GM21515 (cell line): Measurements from ENCODE around the gene TSHZ2.
"Not testable (repeated sequence)": the region's sequence is repeated elsewhere in the genome, so short reads cannot be mapped to it uniquely, and the experiment has no call there.

Source experiments
- ATAC-seq: cut with Tn5 transposase; IDR thresholded peaks from one replicate; pipeline ENCODE4 v1.9.1; 2021; ENCODE audit not compliant: unreplicated experiment

The TSHZ2 gene

GRCh38 chr20:53428588-53428987 lies 456.4 kb downstream of the TSHZ2 start:
- no peak for ATAC-seq

DNA sequence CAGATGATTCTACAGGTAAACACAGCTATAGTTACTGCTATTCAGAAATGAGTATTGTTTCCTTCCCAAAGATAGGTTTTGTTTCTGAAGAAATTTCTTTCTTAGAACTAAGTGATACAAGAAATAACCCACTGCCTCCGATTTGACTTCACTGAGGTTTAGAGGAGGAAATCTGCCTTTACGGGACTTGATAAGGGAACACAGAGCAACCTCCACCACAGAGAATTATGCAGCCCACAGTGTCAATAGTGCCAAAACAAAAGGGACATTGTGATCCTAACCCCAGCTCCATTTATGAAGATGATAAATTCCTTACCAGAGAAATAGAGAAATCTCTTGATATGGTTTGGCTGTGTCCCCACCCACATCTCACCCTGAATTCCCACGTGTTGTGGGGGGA lies 456.8 kb downstream of the TSHZ2 start:
- no peak for ATAC-seq

DNA sequence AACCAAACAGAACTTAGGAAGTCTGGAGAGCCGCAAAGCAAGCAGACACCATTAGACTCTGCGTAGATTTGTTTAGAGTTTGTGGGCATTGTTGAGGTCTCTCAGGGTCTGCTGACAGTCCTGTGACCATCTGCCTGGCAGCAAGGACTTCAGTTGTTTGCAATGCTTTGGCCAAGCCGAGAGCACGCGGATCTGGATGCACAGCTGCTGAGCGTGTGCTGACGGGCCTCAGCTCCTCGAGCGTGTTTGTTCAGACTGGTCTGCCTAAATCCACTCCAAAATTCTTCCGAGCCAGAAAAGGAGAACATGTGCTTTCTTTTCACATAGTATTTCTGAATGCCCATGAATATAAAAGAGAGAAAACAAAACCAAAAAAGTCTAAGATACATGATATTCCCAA lies 462.5 kb downstream of the TSHZ2 start:
- no peak for ATAC-seq

DNA sequence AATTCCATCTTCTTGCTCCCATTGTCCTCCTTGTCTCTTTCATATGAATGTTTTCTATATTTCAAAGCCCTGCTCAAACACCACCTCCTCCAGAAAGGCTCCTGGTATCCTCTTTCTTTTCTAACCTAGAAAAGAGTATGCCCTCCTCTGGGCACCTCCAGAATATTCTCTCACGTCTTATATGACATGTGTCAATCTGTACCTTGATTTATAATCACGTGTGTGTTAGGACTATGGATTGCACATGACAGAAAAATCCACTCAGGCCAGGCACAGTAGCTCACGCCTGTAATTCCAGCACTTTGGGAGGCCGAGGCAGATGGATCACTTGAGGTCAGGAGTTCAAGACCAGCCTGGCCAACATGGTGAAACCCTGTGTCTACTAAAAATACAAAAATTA lies 464.8 kb downstream of the TSHZ2 start:
- ATAC-seq: not testable (repeated sequence)

DNA sequence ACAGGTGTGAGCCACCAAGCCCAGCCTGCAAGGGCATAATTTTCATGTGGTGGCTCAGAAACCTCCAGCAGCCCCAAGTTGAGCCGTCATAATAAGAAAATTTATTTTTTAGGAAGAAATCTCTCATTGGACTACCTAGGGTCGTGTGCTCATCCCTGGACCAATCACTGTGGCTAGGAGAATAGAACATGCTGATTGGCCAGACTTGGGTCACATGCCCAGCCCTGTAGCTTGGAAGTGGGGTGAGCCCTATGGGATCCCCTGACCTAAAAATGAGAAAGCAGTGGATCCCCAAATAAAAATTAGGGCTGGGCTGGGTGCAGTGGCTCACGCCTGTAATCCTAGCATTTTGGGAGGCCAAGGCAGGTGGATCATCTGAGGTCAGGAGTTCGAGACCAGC lies 466.2 kb downstream of the TSHZ2 start:
- no peak for ATAC-seq

DNA sequence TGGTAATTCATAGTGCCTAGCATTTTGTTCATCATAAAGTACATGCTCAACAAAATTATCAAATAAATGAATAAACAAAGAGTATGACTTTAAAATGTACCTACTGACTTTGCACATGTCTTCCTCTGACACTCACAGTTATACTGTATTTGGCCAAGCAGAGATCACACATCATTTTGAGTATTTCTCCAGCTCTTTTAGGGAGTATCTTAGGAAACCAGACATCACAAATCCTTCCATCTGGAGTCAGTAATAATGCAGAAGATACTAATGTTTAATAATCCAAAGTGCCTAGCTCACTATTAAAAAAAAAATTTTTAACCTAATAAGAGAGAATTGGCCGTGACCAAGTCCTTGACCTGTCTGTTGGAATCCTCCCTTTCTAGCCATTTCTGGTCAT lies 466.9 kb downstream of the TSHZ2 start:
- ATAC-seq: no peak

- no peak for ATAC-seq
These were observed 467.5 kb downstream of the TSHZ2 start for GRCh38 chr20:53439616-53440015.

- ATAC-seq: no peak
These were observed 472.4 kb downstream of the TSHZ2 start for GRCh38 chr20:53444401-53445149.

GRCh38 chr20:53445321-53445731 lies 473.2 kb downstream of the TSHZ2 start:
- no peak for ATAC-seq

DNA sequence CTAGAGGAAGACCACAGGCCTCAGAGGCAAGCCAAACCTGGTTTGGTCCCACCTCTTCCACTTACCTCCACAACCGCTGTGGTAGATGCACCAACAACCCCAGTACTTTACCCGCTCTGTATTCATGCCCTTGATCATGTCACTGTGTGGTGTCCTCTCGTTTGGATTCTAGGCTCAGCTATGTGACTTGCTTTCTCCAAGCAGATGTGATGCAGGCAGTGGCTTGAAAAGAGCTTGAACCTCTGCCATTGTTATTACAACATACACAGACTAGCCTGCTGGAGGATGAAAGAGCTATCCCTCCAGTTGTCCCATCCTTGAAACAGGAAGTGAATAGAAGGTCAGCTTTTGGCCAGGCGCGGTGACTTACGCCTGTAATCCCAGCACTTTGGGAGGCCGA lies 473.8 kb downstream of the TSHZ2 start:
- ATAC-seq: no peak

DNA sequence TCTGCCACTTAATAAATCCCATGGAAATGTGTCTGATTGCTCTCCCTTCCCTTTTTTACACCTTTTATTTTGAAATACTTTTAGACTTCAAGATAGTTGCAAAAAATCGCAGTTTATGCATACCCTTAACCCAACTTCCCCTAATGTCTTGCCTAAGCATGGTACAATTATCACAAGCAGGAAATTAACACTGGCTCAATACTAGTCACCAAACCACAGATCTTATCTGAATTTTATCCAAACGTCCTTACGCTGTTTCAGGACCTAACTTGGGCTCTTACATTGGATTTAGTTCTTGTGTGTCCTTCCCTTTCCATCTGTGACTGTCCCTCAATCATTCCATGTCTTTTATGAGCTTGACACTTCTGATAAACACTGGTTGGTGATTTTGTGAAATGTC lies 475.2 kb downstream of the TSHZ2 start:
- ATAC-seq: no peak

DNA sequence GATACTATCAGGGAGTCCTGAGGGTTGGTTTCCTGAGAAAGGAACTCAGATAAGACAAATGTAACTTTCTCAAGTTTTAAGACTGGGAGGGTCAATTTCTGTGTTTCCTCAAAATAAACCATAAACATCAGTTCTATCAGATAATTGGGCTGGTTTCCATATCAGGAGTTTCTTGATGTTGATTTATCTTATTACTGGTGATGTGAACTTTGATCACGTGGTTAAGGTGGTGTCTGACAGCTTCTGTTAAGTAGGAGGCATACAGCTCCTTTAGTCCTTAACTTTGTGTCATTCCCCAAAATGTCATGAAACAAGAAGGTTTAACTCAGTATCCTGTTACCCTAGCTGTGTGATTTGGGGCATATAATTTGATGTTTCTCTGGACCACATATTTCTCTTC lies 476.3 kb downstream of the TSHZ2 start:
- ATAC-seq: no peak

DNA sequence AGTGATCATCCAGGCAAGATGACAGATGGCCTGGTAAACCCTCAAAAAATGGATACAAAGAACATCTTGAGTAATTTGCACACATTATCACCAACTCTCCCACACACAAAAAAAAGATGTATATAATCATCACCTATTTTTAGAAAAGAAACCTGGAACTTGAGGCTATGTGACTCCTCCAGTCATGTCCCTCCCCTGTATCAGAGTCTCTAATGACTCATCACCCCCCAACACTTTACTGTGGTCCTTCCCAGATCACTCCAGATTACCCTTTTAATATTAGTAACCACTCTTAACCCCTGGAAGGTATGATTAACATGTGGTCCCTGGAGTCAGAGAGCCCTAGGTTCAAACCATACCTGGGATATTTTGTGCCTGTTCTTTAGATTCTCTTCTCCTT lies 476.7 kb downstream of the TSHZ2 start:
- ATAC-seq: no peak

- no peak for ATAC-seq
These were observed 480.9 kb downstream of the TSHZ2 start for GRCh38 chr20:53453076-53453475.

DNA sequence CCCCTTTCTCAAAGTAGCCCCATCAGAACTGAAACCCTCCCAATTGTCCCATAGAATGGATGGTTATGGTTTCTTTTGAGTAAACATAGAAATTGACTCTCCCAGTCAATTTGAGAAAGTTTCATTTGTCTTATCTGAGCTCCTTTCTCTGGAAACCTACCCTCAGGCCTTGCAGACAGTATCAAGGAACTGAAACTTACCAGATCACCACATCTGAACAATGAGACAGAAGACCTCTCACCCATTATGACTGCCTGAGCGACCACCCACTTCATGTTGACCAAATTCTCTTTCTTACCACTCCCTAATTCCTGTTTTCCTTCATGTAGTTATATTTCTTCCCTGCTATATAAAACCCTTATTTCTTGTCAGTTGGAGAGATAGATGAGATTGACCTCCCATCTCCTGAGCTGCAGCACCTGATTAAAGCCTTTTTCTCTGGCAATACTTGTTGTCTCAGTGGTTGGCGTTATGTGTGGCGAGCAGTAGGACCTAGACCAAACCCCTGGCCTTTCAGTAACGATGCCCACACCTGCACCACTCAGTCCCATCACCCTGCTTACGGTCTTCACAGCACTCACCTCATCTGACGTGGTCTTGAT lies 482.6 kb downstream of the TSHZ2 start:
- ATAC-seq: no peak

- no peak for ATAC-seq
These were observed 491.2 kb downstream of the TSHZ2 start for GRCh38 chr20:53463101-53463972.

GRCh38 chr20:53466279-53466678 lies 494.1 kb downstream of the TSHZ2 start:
- no peak for ATAC-seq

- ATAC-seq: no peak
These were observed 496.4 kb downstream of the TSHZ2 start for GRCh38 chr20:53468587-53468986.

DNA sequence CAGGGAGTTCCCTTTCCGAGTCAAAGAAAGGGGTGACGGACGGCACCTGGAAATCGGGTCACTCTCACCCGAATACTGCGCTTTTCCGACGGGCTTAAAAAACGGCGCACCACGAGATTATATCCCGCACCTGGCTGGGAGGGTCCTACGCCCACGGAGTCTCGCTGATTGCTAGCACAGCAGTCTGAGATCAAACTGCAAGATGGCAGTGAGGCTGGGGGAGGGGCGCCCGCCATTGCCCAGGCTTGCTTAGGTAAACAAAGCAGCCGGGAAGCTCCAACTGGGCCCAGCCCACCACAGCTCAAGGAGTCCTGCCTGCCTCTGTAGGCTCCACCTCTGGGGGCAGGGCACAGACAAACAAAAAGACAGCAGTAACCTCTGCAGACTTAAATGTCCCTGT lies 500.7 kb downstream of the TSHZ2 start:
- not testable (repeated sequence) for ATAC-seq

GRCh38 chr20:53480913-53481312 lies 508.8 kb downstream of the TSHZ2 start:
- ATAC-seq: no peak

DNA sequence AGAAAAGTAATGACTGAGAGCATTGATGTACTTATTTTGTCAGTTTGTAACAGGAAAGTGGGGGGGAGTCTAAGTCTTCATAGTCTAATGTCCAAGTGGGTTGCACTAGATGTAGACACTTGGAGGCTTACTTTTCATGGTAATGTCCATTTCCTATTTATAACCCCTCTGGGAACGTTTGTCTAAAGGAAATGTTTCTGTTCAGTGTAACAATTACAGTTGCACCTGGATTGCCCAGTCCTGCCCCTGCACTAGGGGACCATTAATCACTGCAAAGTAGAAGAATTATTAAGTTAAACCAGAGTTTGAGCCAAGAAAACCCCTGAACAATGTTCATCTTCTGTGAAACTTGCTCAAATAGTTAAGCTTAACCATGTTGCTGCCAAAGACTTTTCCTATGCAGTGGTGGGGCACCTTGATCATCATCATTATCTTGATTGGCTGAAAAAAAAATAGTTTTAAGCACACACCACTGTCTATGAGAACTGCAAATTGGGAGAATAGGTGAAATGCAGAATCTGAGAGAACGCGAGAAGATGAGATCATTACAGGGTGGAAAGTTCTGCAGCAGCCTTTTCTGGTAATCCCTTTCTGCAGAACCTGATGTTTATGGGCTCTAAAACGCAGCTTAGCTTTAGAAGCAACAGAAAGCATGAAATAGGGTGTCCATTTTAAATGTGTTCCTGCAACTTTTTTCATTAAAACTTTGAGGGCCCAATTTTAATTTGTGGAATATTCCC lies 515.5 kb downstream of the TSHZ2 start:
- ATAC-seq: no peak
